Smooth muscle cell (in vitro differentiated cells): ENCODE measurements around the gene TCF4. TPM values are rescaled to one million over a fixed set of nuclear protein-coding genes. Genes with fewer than 3 reads are reported as not detected.

Source experiments
- DNase-seq: peaks from one replicate; lab custom pipeline; 2025; ENCODE audit not compliant: unreplicated experiment; lab: John Stamatoyannopoulos, UW
- H2AFZ ChIP-seq: fragments of 200-600 bp; sonication (generic); 2 replicates; pipeline ENCODE4 v1.6.0; 2016; ENCODE audit warnings: antibody characterized with exemption, low read depth, mild to moderate bottlenecking
- H3F3A ChIP-seq: fragments of 200-600 bp; sonication (generic); 2 replicates; pipeline ENCODE4 v1.6.0; 2017; ENCODE audit warnings: antibody characterized with exemption, low read depth
- H3K27ac ChIP-seq: fragments of 200-600 bp; sonication (generic); 2 replicates; pipeline ENCODE4 v1.5.1; 2016; ENCODE audit warnings: low read depth, mild to moderate bottlenecking
- H3K27me3 ChIP-seq: fragments of 200-600 bp; sonication (generic); 2 replicates; pipeline ENCODE4 v1.6.1; 2016; ENCODE audit warnings: low read depth, mild to moderate bottlenecking
- H3K36me3 ChIP-seq: fragments of 200-600 bp; sonication (generic); 2 replicates; pipeline ENCODE4 v1.5.1; 2016; ENCODE audit warnings: low read depth
- H3K4me1 ChIP-seq: fragments of 200-600 bp; sonication (generic); 2 replicates; pipeline ENCODE4 v1.5.1; 2016; ENCODE audit warnings: low read depth
- H3K4me2 ChIP-seq: fragments of 200-600 bp; sonication (generic); 2 replicates; pipeline ENCODE4 v1.6.0; 2016; ENCODE audit warnings: mild to moderate bottlenecking
- H3K4me3 ChIP-seq: fragments of 200-600 bp; sonication (generic); 2 replicates; pipeline ENCODE4 v1.5.1; 2016; ENCODE audit warnings: mild to moderate bottlenecking
- H3K79me2 ChIP-seq: fragments of 200-600 bp; sonication (generic); 2 replicates; pipeline ENCODE4 v1.6.0; 2016; ENCODE audit warnings: low read depth, mild to moderate bottlenecking
- H3K9ac ChIP-seq: fragments of 200-600 bp; sonication (generic); 2 replicates; pipeline ENCODE4 v1.6.0; 2016; ENCODE audit warnings: low read depth
- H3K9me3 ChIP-seq: fragments of 200-600 bp; sonication (generic); replicated peaks from 2 replicates; pipeline ENCODE4 v1.5.1; 2016; ENCODE audit warnings: low read depth
- H4K20me1 ChIP-seq: fragments of 200-600 bp; sonication (generic); 2 replicates; pipeline ENCODE4 v1.6.0; 2016; ENCODE audit warnings: low read depth
- WGBS: methylation state at CpG from one replicate; pipeline ENCODE4 v1.1.7; 2016; ENCODE audit warnings: low lambda C conversion rate; 5-methylcytosine and 5-hydroxymethylcytosine counted together
- polyA plus RNA-seq: library from polyadenylated mRNA; unstranded; fragments of >200 nt; fragmentation: Nextera tagmentation; extraction: Ambion mirVana; gene quantifications from 2 replicates; pipeline ENCODE4 v1.2.1, GENCODE V29; 2016
- total RNA-seq: library from RNA; depleted of rRNA; stranded (reverse); fragments of >200 nt; gene quantifications from 2 replicates; pipeline ENCODE4 v1.2.3, GENCODE V29; 2014
- TF ChIP-seq, protein P1 (sequence below): fragments of 200-600 bp; sonication (generic); IDR thresholded peaks from 2 replicates; pipeline ENCODE4 v1.5.1; 2017; ENCODE audit warnings: borderline replicate concordance, mild to moderate bottlenecking, antibody characterized with exemption; ENCODE audit not compliant: insufficient read depth, poor library complexity, severe bottlenecking

TCF4 gene
- total and polyA plus RNA-seq, 2 experiments from 2014 or later = 105 to 120 TPM

- Histone ChIP-seq H3K36me3 (no peaks in the 10 kb centered on the region), H3K9me3 (no peaks in the 10 kb centered on the region), H3K4me1 (no peaks in the 10 kb centered on the region), H3K4me3 (no peak overlapping the region), H4K20me1 (no peaks in the 10 kb centered on the region), H3F3A (no peaks in the 10 kb centered on the region), H3K27me3 (no peaks in the 10 kb centered on the region), H3K27ac (no peak overlapping the region), H3K9ac (no peak overlapping the region), H3K4me2 (no peak overlapping the region), H3K79me2 (no peaks in the 10 kb centered on the region), H2AFZ (no peak overlapping the region)
- TF ChIP-seq, protein P1, sequence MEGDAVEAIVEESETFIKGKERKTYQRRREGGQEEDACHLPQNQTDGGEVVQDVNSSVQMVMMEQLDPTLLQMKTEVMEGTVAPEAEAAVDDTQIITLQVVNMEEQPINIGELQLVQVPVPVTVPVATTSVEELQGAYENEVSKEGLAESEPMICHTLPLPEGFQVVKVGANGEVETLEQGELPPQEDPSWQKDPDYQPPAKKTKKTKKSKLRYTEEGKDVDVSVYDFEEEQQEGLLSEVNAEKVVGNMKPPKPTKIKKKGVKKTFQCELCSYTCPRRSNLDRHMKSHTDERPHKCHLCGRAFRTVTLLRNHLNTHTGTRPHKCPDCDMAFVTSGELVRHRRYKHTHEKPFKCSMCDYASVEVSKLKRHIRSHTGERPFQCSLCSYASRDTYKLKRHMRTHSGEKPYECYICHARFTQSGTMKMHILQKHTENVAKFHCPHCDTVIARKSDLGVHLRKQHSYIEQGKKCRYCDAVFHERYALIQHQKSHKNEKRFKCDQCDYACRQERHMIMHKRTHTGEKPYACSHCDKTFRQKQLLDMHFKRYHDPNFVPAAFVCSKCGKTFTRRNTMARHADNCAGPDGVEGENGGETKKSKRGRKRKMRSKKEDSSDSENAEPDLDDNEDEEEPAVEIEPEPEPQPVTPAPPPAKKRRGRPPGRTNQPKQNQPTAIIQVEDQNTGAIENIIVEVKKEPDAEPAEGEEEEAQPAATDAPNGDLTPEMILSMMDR = no peak
- 64% methylated on average over 2 of the region's 2 CpGs for WGBS
- DNase-seq = no peak
These were observed 381.1 kb downstream of the TCF4 start for GRCh38 chr18:55206927-55207326.

DNA sequence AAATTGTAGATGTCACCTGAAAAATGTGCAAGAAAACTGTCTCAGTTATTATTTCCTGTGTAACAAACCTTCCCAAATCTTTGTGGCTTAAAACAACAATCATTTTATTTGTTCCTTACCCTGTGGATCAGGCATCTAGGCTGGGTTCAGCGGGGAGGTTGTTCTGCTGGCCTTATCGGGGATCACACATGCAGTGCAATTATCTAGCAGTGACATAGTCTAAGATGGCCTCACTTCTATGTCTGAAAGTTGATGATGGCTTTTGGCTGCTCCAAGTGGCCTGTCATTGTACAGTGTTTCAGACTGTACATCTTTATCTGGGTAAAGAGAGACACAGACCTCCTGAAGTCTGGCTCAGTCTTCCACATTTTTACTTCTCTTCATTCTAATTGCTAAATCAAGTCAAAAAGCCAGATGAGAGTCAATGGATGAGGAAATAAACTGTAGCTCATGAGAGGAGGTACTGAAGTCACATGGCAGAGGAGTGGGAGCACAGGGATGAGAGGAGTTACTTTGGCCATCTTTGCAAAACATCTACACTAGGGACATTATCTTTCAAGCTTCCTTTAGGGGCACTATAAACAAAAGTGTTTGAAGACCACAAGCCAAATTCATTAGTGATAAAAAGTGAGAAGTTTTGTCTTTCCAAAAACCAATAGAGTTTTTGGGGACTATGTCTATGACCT, 385.6 kb downstream of the TCF4 start:
- Histone ChIP-seq H4K20me1 (no peaks in the 10 kb centered on the region), H3F3A (no peaks in the 10 kb centered on the region), H3K79me2 (no peaks in the 10 kb centered on the region), H3K9ac (no peak overlapping the region), H3K9me3 (no peaks in the 10 kb centered on the region), H3K4me1 (no peaks in the 10 kb centered on the region), H3K4me3 (no peak overlapping the region), H2AFZ (no peak overlapping the region), H3K36me3 (no peaks in the 10 kb centered on the region), H3K27me3 (no peaks in the 10 kb centered on the region), H3K27ac (no peak overlapping the region), H3K4me2 (no peak overlapping the region)
- no peak for DNase-seq
- WGBS = 100% methylated on average over 2 of the region's 2 CpGs
- TF ChIP-seq, protein P1 = no peak

DNA sequence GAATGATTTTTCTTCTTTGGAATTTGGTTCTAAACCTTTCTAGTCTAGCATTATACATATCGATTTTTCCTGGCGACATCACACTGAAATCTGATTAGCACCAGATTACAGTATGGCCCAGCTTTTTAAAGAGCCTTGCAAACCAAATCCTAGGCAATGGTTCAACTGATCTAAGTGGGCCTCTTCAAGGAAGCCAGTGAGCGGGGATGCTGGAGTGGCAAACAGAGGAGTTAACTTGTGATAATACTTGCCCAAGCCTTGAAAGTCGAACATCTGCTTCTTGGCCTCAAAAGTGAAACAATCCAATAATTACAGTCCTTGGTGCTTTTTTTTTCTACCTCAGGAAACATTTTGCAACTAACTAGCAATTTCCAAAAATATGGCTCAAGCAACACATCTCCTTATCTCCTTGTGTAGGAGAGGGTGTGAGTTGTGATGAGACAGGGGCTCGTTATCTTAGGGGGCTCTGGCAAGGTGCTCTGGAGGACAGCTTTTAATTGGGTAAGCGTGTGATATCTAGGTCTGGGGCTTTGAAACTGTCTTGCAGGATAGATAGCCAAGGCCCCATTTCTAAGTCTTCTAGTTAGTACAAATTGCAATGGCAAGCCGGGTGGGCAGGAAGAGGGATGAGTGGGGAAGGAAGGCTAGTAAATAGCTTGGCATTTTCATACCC, 388.6 kb downstream of the TCF4 start:
- Histone ChIP-seq H3K79me2 (no peaks in the 10 kb centered on the region), H3K4me1 (no peaks in the 10 kb centered on the region), H3K36me3 (no peaks in the 10 kb centered on the region), H3K4me3 (no peak overlapping the region), H3K27ac (no peak overlapping the region), H3K9me3 (no peaks in the 10 kb centered on the region), H2AFZ (no peak overlapping the region), H3K9ac (no peak overlapping the region), H3F3A (no peaks in the 10 kb centered on the region), H3K27me3 (no peaks in the 10 kb centered on the region), H3K4me2 (no peak overlapping the region), H4K20me1 (no peaks in the 10 kb centered on the region)
- DNase-seq = no peak
- 71% methylated on average over 7 of the region's 7 CpGs for WGBS
- TF ChIP-seq, protein P1 = no peak

DNA sequence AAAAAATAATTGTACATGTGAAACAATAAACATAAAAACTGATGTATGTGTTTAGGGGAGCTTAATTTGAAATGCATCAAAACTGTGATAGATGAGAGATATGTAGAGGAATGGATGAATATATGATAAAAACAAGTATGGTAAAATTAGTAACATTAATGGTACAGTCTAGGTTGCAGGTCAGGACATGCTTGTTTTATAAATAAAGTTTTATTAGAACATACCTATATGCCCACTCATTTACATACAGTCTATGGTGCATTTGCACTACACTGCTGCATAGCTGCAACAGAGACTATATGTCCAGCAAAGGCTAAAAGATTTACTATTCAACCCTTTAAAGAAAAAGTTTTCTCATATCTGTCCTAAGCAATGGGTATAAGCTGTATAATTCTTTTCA, 392.1 kb downstream of the TCF4 start:
- no peaks in the 10 kb centered on the region for H4K20me1 ChIP-seq
- TF ChIP-seq, protein P1 = no peak
- no peak overlapping the region for H3K4me3 ChIP-seq
- no peaks in the 10 kb centered on the region for H3K79me2 ChIP-seq
- H3K4me2 ChIP-seq = no peak overlapping the region
- no peaks in the 10 kb centered on the region for H3K27me3 ChIP-seq
- H2AFZ ChIP-seq = no peak overlapping the region
- H3F3A ChIP-seq = peaks cover 4% of the 10 kb centered on the region
- H3K4me1 ChIP-seq = no peaks in the 10 kb centered on the region
- H3K36me3 ChIP-seq = no peaks in the 10 kb centered on the region
- H3K9me3 ChIP-seq = no peaks in the 10 kb centered on the region
- no peak overlapping the region for H3K27ac ChIP-seq
- no peak for DNase-seq
- H3K9ac ChIP-seq = no peak overlapping the region
